Esophagus squamous epithelium (tissue), 4 donors: ENCODE data around the gene PRKCE.

ENCODE experiments used
- CTCF ChIP-seq, 6 experiments: fragments of 450-650 bp in 4 of 6; fragments of 200-600 bp in 2 of 6; sonication (generic) in 2 of 6; IDR thresholded peaks; one replicate each; pipeline ENCODE4 v1.5.1; 2016 to 2019; ENCODE audit warnings: antibody characterized with exemption in 6 of 6, mild to moderate bottlenecking in 4 of 6, moderate library complexity in 4 of 6
- POLR2A ChIP-seq, 4 donors: fragments of 450-650 bp; IDR thresholded peaks; one replicate each; pipeline ENCODE4 v1.6.1; 2017; ENCODE audit warnings: antibody characterized with exemption in 4 of 4, mild to moderate bottlenecking in 4 of 4, moderate library complexity in 3 of 4

GRCh38 chr2:45899926-45900325 is 248.5 kb downstream of the PRKCE start:
- TF ChIP-seq CTCF (IDR thresholded peaks at IDR 0.05), result no peak
- TF ChIP-seq POLR2A (IDR thresholded peaks at IDR 0.05), result no peak
